HEK293 (cell line): ENCODE data around the gene PERM1.

ENCODE experiments used
- CTCF ChIA-PET: fragments of 350-600 bp; formaldehyde crosslinking; extraction: SDS; loops from one replicate; lab custom pipeline; 2021; ENCODE audit warnings: antibody characterized with exemption; lab: Yijun Ruan, JAX
- POLR2A ChIA-PET: fragments of 300-600 bp; formaldehyde crosslinking; extraction: SDS; loops from one replicate; lab custom pipeline; 2020; ENCODE audit warnings: antibody characterized with exemption, inconsistent platforms; lab: Yijun Ruan, JAX
- H3K27ac ChIP-seq: fragments of 200-500 bp; sonication (Bioruptor generic); 2 replicates; pipeline ENCODE4 v1.5.1; 2014; ENCODE audit warnings: low read depth, low read length, control low read depth, inconsistent platforms; ENCODE audit errors: extremely low read depth
- H3K36me3 ChIP-seq, 2 experiments: fragments of 200-500 bp in 1 of 2; sonication (Bioruptor generic) in 1 of 2; 1 replicate in 1 of 2; 2 replicates in 1 of 2; pipeline ENCODE4 v1.5.1; 2014 to 2017; ENCODE audit warnings: inconsistent platforms in 2 of 2, low read length in 2 of 2; ENCODE audit not compliant: control insufficient read depth in 2 of 2, insufficient read depth in 1 of 2
- H3K4me1 ChIP-seq: fragments of 200-500 bp; sonication (Bioruptor generic); 2 replicates; pipeline ENCODE4 v1.5.1; 2014; ENCODE audit warnings: mild to moderate bottlenecking, low read length, inconsistent platforms; ENCODE audit not compliant: control insufficient read depth, insufficient read depth
- H3K4me3 ChIP-seq: 2 replicates; pipeline ENCODE4 v1.5.1; 2011; ENCODE audit warnings: low read depth, mild to moderate bottlenecking, control low read depth, low read length, moderate library complexity
- H3K9me3 ChIP-seq: fragments of 200-500 bp; sonication (Bioruptor generic); 2 replicates; pipeline ENCODE4 v1.5.1; 2014; ENCODE audit warnings: low read depth, low read length, inconsistent platforms; ENCODE audit not compliant: control insufficient read depth, insufficient read depth
- ELK4 ChIP-seq: IDR thresholded peaks from 2 replicates; pipeline ENCODE4 v1.6.1; 2011; ENCODE audit warnings: mild to moderate bottlenecking, low read depth, low read length, borderline replicate concordance
- GLIS1 ChIP-seq: fragments of 450-650 bp; formaldehyde crosslinking; IDR thresholded peaks from 2 replicates; pipeline ENCODE4 v1.5.1; 2016; ENCODE audit warnings: missing biosample characterization, missing genetic modification characterization
- HOXC10 ChIP-seq: sonication (generic); formaldehyde crosslinking; IDR thresholded peaks from 2 replicates; pipeline ENCODE4 v1.8.1; 2023; ENCODE audit warnings: mild to moderate bottlenecking, missing genetic modification reagents
- IKZF3 ChIP-seq: fragments of 450-650 bp; IDR thresholded peaks from 2 replicates; pipeline ENCODE4 v1.5.0; 2018; ENCODE audit warnings: missing biosample characterization, mild to moderate bottlenecking, missing genetic modification characterization, moderate library complexity
- KLF17 ChIP-seq: fragments of 450-650 bp; formaldehyde crosslinking; IDR thresholded peaks from 2 replicates; pipeline ENCODE4 v1.5.1; 2016; ENCODE audit warnings: missing biosample characterization, missing genetic modification characterization
- MEIS1 ChIP-seq: sonication (generic); formaldehyde crosslinking; IDR thresholded peaks from 2 replicates; pipeline ENCODE4 v1.8.1; 2022; ENCODE audit warnings: missing genetic modification reagents, mild to moderate bottlenecking, borderline replicate concordance
- ZBTB21 ChIP-seq: fragments of 450-650 bp; formaldehyde crosslinking; IDR thresholded peaks from 2 replicates; pipeline ENCODE4 v1.5.1; 2017; ENCODE audit warnings: missing biosample characterization, missing genetic modification characterization
- ZNF132 ChIP-seq: fragments of 450-650 bp; formaldehyde crosslinking; IDR thresholded peaks from 2 replicates; pipeline ENCODE4 v1.5.1; 2017; ENCODE audit warnings: missing biosample characterization, missing genetic modification characterization, borderline replicate concordance
- ZNF138 ChIP-seq: fragments of 450-650 bp; formaldehyde crosslinking; IDR thresholded peaks from 2 replicates; pipeline ENCODE4 v1.5.1; 2016; ENCODE audit warnings: missing biosample characterization, missing genetic modification characterization, borderline replicate concordance
- ZNF18 ChIP-seq: fragments of 450-650 bp; formaldehyde crosslinking; IDR thresholded peaks from 2 replicates; pipeline ENCODE4 v1.5.1; 2016; ENCODE audit warnings: missing biosample characterization, missing genetic modification characterization
- ZNF19 ChIP-seq: fragments of 450-650 bp; formaldehyde crosslinking; IDR thresholded peaks from 2 replicates; pipeline ENCODE4; 2016; ENCODE audit warnings: missing biosample characterization, missing genetic modification characterization, low read depth
- ZNF341 ChIP-seq: fragments of 450-650 bp; formaldehyde crosslinking; IDR thresholded peaks from 2 replicates; pipeline ENCODE4; 2016; ENCODE audit warnings: low read depth, missing biosample characterization, missing genetic modification characterization
- ZNF366 ChIP-seq: fragments of 450-650 bp; formaldehyde crosslinking; conservative IDR thresholded peaks from 2 replicates; pipeline ENCODE4 v1.5.1; 2016; ENCODE audit warnings: missing biosample characterization, missing genetic modification characterization
- ZNF501 ChIP-seq: fragments of 450-650 bp; formaldehyde crosslinking; IDR thresholded peaks from 2 replicates; pipeline ENCODE4 v1.5.1; 2016; ENCODE audit warnings: missing biosample characterization, missing genetic modification characterization
- ZNF518A ChIP-seq: fragments of 450-650 bp; formaldehyde crosslinking; conservative IDR thresholded peaks from 2 replicates; pipeline ENCODE4 v1.5.1; 2016; ENCODE audit warnings: low read depth, missing biosample characterization, missing genetic modification characterization
- ZNF544 ChIP-seq: fragments of 450-650 bp; formaldehyde crosslinking; IDR thresholded peaks from 2 replicates; pipeline ENCODE4 v1.5.0; 2017; ENCODE audit warnings: missing biosample characterization, missing genetic modification characterization
- ZNF549 ChIP-seq: fragments of 450-650 bp; IDR thresholded peaks from 2 replicates; pipeline ENCODE4 v1.5.1; 2018; ENCODE audit warnings: missing biosample characterization, missing genetic modification characterization, mild to moderate bottlenecking, inconsistent platforms, moderate library complexity
- ZNF555 ChIP-seq: fragments of 450-650 bp; formaldehyde crosslinking; conservative IDR thresholded peaks from 2 replicates; pipeline ENCODE4 v1.5.1; 2017; ENCODE audit warnings: missing biosample characterization, mild to moderate bottlenecking, missing genetic modification characterization, inconsistent platforms
- ZNF596 ChIP-seq: fragments of 450-650 bp; IDR thresholded peaks from 2 replicates; pipeline ENCODE4 v1.5.0; 2018; ENCODE audit warnings: missing biosample characterization, mild to moderate bottlenecking, missing genetic modification characterization, moderate library complexity
- ZNF626 ChIP-seq: fragments of 450-650 bp; sonication (Bioruptor Pico); formaldehyde crosslinking; IDR thresholded peaks from 2 replicates; pipeline ENCODE4 v1.5.1; 2018; ENCODE audit warnings: missing biosample characterization, missing genetic modification characterization, inconsistent platforms
- ZNF777 ChIP-seq: fragments of 450-650 bp; formaldehyde crosslinking; IDR thresholded peaks from 2 replicates; pipeline ENCODE4 v1.5.1; 2017; ENCODE audit warnings: missing biosample characterization, missing genetic modification characterization, borderline replicate concordance
- ZSCAN30 ChIP-seq: fragments of 450-650 bp; IDR thresholded peaks from 2 replicates; pipeline ENCODE4 v1.5.1; 2018; ENCODE audit warnings: missing biosample characterization, mild to moderate bottlenecking, missing genetic modification characterization, moderate library complexity
- TF ChIP-seq, protein P1 (sequence below): fragments of 450-650 bp; formaldehyde crosslinking; IDR thresholded peaks from 2 replicates; pipeline ENCODE4 v1.5.1; 2016; ENCODE audit warnings: missing biosample characterization, missing genetic modification characterization, low read depth

The PERM1 gene

DNA sequence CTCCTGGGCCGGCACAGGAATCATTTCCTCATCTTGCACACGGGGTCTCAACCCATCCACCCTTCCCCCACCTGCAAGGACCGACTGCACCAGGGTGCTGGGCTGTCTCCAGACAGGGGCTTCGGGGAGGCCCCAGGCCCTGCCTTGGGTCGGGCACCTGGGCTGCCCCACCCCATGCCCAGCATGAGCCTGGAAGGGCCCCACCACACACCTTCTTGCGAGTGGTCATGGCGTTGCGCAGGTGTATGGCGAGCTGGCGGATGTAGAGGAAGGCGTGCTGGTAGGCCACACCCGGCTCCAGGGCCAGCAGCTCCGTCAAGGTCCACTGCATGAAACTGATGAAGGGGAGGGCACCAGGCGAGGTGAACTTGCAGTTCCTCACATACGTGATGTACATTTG lies 29.7 kb downstream of the PERM1 start (continued):
- TF ChIP-seq ZBTB21: no peak

- Histone ChIP-seq H3K9me3 (no peaks in the 10 kb centered on the region), H3K27ac (no peak overlapping the region), H3K4me3 (no peak overlapping the region), H3K36me3 (peaks cover 9 to 100% of the 10 kb centered on the region in 2 experiments; a peak in 2 of 3 replicates), H3K4me1 (no peaks in the 10 kb centered on the region)
- ChIA-PET POLR2A (interaction anchor here (0.5 to 2.6 kb wide), 3 partner anchors 8 to 39 kb away, joined by 3 to 12 read pairs (median 5); no protein-coding TSS in a partner anchor), CTCF (interaction anchor here (0.7 to 1.3 kb wide), 5 partner anchors 9 to 82 kb away, joined by 3 to 4 read pairs (median 4); no protein-coding TSS in a partner anchor)
- TF ChIP-seq ZNF777 (tag by site-specific recombination) (no peak), ZNF626 (tag by site-specific recombination) (no peak), ZSCAN30 (no peak), ZNF138 (tag by site-specific recombination) (no peak), ZNF366 (tag by site-specific recombination) (0 out of 2 replicates have a peak, but pooled peaks have one; percentile 30), MEIS1 (CRISPR knock-in tag) (no peak), KLF17 (peak; percentile 48; the same call in 1 of the 2 replicates), ZNF19 (tag by site-specific recombination) (no peak), ZNF549 (tag by site-specific recombination) (no peak), IKZF3 (peak; percentile 62; the same call in 1 of the 2 replicates), GLIS1 (tag by site-specific recombination) (no peak), ZNF518A (tag by site-specific recombination) (no peak), ZNF132 (tag by site-specific recombination) (no peak), HOXC10 (no peak), ZNF18 (tag by site-specific recombination) (no peak), ZNF544 (tag by site-specific recombination) (no peak), ZNF555 (no peak), ZNF596 (tag by site-specific recombination) (no peak), ZNF341 (tag by site-specific recombination) (peak; percentile 73), ZNF501 (tag by site-specific recombination) (no peak), ELK4 (no peak)
- TF ChIP-seq, protein P1, sequence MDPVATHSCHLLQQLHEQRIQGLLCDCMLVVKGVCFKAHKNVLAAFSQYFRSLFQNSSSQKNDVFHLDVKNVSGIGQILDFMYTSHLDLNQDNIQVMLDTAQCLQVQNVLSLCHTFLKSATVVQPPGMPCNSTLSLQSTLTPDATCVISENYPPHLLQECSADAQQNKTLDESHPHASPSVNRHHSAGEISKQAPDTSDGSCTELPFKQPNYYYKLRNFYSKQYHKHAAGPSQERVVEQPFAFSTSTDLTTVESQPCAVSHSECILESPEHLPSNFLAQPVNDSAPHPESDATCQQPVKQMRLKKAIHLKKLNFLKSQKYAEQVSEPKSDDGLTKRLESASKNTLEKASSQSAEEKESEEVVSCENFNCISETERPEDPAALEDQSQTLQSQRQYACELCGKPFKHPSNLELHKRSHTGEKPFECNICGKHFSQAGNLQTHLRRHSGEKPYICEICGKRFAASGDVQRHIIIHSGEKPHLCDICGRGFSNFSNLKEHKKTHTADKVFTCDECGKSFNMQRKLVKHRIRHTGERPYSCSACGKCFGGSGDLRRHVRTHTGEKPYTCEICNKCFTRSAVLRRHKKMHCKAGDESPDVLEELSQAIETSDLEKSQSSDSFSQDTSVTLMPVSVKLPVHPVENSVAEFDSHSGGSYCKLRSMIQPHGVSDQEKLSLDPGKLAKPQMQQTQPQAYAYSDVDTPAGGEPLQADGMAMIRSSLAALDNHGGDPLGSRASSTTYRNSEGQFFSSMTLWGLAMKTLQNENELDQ (tag by site-specific recombination): no peak
Observed at GRCh38 chr1:951364-951763, 30.5 kb downstream of the PERM1 start.
